Rectal smooth muscle tissue (tissue), 1 donor: ENCODE results near the gene SRCIN1.

Experiments
- H3K27ac ChIP-seq: one replicate; pipeline ENCODE4 v1.7.0; 2013; ENCODE audit warnings: low read depth, low read length, inconsistent platforms
- H3K27me3 ChIP-seq: one replicate; pipeline ENCODE4 v1.7.0; 2013; ENCODE audit warnings: low read length; ENCODE audit not compliant: control insufficient read depth, insufficient read depth
- H3K36me3 ChIP-seq: one replicate; pipeline ENCODE4 v1.7.0; 2013; ENCODE audit warnings: low read length; ENCODE audit not compliant: control insufficient read depth, insufficient read depth
- H3K4me1 ChIP-seq: one replicate; pipeline ENCODE4 v1.7.0; 2013; ENCODE audit warnings: low read length; ENCODE audit not compliant: control insufficient read depth, insufficient read depth
- H3K4me3 ChIP-seq: one replicate; pipeline ENCODE4 v1.7.0; 2013; ENCODE audit warnings: low read length
- H3K9ac ChIP-seq: one replicate; pipeline ENCODE4 v1.7.0; 2013; ENCODE audit warnings: low read length

Gene SRCIN1

GRCh38 chr17:38559880-38560230 lies 45.9 kb downstream of the SRCIN1 start:
- H3K27me3 ChIP-seq = peaks cover 15% of the 10 kb centered on the region
- peaks cover 8% of the 10 kb centered on the region for H3K4me1 ChIP-seq
- no peaks in the 10 kb centered on the region for H3K36me3 ChIP-seq
- H3K4me3 ChIP-seq = no peak overlapping the region
- no peak overlapping the region for H3K9ac ChIP-seq
- H3K27ac ChIP-seq = no peak overlapping the region

- H3K4me1 ChIP-seq = peaks cover 8% of the 10 kb centered on the region
- H3K36me3 ChIP-seq = no peaks in the 10 kb centered on the region
- peaks cover 13% of the 10 kb centered on the region for H3K27me3 ChIP-seq
- H3K27ac ChIP-seq = no peak overlapping the region
- H3K4me3 ChIP-seq = peak overlapping the region; percentile 70
- H3K9ac ChIP-seq = no peak overlapping the region
Measured at GRCh38 chr17:38559051-38559879, 46.5 kb downstream of the SRCIN1 start.

- no peak overlapping the region for H3K9ac ChIP-seq
- no peak overlapping the region for H3K27ac ChIP-seq
- peaks cover 8% of the 10 kb centered on the region for H3K4me1 ChIP-seq
- H3K27me3 ChIP-seq = peaks cover 13% of the 10 kb centered on the region
- H3K4me3 ChIP-seq = peak overlapping the region; percentile 70
- H3K36me3 ChIP-seq = no peaks in the 10 kb centered on the region
Measured at GRCh38 chr17:38558728-38559050, 47.1 kb downstream of the SRCIN1 start.

- peak overlapping the region; percentile 17 for H3K9ac ChIP-seq
- H3K4me1 ChIP-seq = peaks cover 8% of the 10 kb centered on the region
- no peak overlapping the region for H3K27ac ChIP-seq
- H3K27me3 ChIP-seq = peaks cover 13% of the 10 kb centered on the region
- H3K36me3 ChIP-seq = no peaks in the 10 kb centered on the region
- H3K4me3 ChIP-seq = peak overlapping the region; percentile 70
Measured at GRCh38 chr17:38557836-38558727, 47.7 kb downstream of the SRCIN1 start.

GRCh38 chr17:38557396-38557795 lies 48.4 kb downstream of the SRCIN1 start:
- Histone ChIP-seq H3K27me3 (peaks cover 8% of the 10 kb centered on the region), H3K4me3 (peak overlapping the region; percentile 70), H3K27ac (no peak overlapping the region)

GRCh38 chr17:38556239-38556638 lies 49.5 kb downstream of the SRCIN1 start:
- no peak overlapping the region for H3K27ac ChIP-seq
- no peaks in the 10 kb centered on the region for H3K36me3 ChIP-seq
- H3K9ac ChIP-seq = no peak overlapping the region
- H3K4me3 ChIP-seq = no peak overlapping the region
- H3K27me3 ChIP-seq = peaks cover 7% of the 10 kb centered on the region
- H3K4me1 ChIP-seq = peaks cover 8% of the 10 kb centered on the region

More at GRCh38 chr17:38557396-38557795, 48.4 kb downstream of the SRCIN1 start:
- Histone ChIP-seq H3K4me1 (peaks cover 8% of the 10 kb centered on the region), H3K36me3 (no peaks in the 10 kb centered on the region), H3K9ac (no peak overlapping the region)

- Histone ChIP-seq H3K36me3 (no peaks in the 10 kb centered on the region), H3K27me3 (peaks cover 3% of the 10 kb centered on the region), H3K4me1 (peaks cover 8% of the 10 kb centered on the region), H3K4me3 (no peak overlapping the region), H3K9ac (no peak overlapping the region), H3K27ac (no peak overlapping the region)
Measured at GRCh38 chr17:38554430-38555350, 51.1 kb downstream of the SRCIN1 start.

GRCh38 chr17:38552343-38552742 lies 53.4 kb downstream of the SRCIN1 start:
- no peak overlapping the region for H3K9ac ChIP-seq
- H3K27me3 ChIP-seq = no peaks in the 10 kb centered on the region
- H3K27ac ChIP-seq = no peak overlapping the region
- no peaks in the 10 kb centered on the region for H3K36me3 ChIP-seq
- no peak overlapping the region for H3K4me3 ChIP-seq
- H3K4me1 ChIP-seq = peaks cover 2% of the 10 kb centered on the region

- Histone ChIP-seq H3K27ac (no peak overlapping the region), H3K9ac (no peak overlapping the region), H3K4me1 (no peaks in the 10 kb centered on the region), H3K4me3 (no peak overlapping the region), H3K36me3 (no peaks in the 10 kb centered on the region), H3K27me3 (no peaks in the 10 kb centered on the region)
Measured at GRCh38 chr17:38551121-38551520, 54.6 kb downstream of the SRCIN1 start.

GRCh38 chr17:38550661-38551060 lies 55.1 kb downstream of the SRCIN1 start:
- no peak overlapping the region for H3K27ac ChIP-seq
- no peak overlapping the region for H3K4me3 ChIP-seq
- H3K4me1 ChIP-seq = no peaks in the 10 kb centered on the region
- no peaks in the 10 kb centered on the region for H3K27me3 ChIP-seq
- no peaks in the 10 kb centered on the region for H3K36me3 ChIP-seq
- H3K9ac ChIP-seq = no peak overlapping the region

- Histone ChIP-seq H3K27ac (no peak overlapping the region), H3K4me1 (no peaks in the 10 kb centered on the region), H3K9ac (no peak overlapping the region), H3K4me3 (no peak overlapping the region), H3K27me3 (no peaks in the 10 kb centered on the region), H3K36me3 (no peaks in the 10 kb centered on the region)
Measured at GRCh38 chr17:38549285-38549684, 56.5 kb downstream of the SRCIN1 start.

GRCh38 chr17:38547444-38547843 lies 58.3 kb downstream of the SRCIN1 start:
- H3K36me3 ChIP-seq = no peaks in the 10 kb centered on the region
- H3K9ac ChIP-seq = no peak overlapping the region
- H3K27me3 ChIP-seq = no peaks in the 10 kb centered on the region
- no peak overlapping the region for H3K27ac ChIP-seq
- H3K4me3 ChIP-seq = no peak overlapping the region
- no peaks in the 10 kb centered on the region for H3K4me1 ChIP-seq
